Neural progenitor cell (in vitro differentiated cells): ENCODE results near the gene GRIFIN. TPM values are rescaled to one million over a fixed set of nuclear protein-coding genes. Genes with fewer than 3 reads are reported as not detected.

Experiments
- DNase-seq: peaks from one replicate; pipeline ENCODE4 v3.0.0-alpha.2; 2016; ENCODE audit warnings: low spot score
- H2AFZ ChIP-seq: fragments of 200-600 bp; sonication (generic); replicated peaks from 2 replicates; pipeline ENCODE4 v1.6.1; 2016; ENCODE audit warnings: antibody characterized with exemption
- H3F3A ChIP-seq: fragments of 200-600 bp; sonication (generic); 2 replicates; pipeline ENCODE4 v1.6.1; 2016; ENCODE audit warnings: antibody characterized with exemption, low read depth
- H3K27ac ChIP-seq: fragments of 200-600 bp; sonication (generic); 2 replicates; pipeline ENCODE4 v1.5.1; 2016; ENCODE audit warnings: mild to moderate bottlenecking
- H3K27me3 ChIP-seq: fragments of 200-600 bp; sonication (generic); 2 replicates; pipeline ENCODE4 v1.6.1; 2016; ENCODE audit warnings: mild to moderate bottlenecking, moderate library complexity
- H3K36me3 ChIP-seq: fragments of 200-600 bp; sonication (generic); 2 replicates; pipeline ENCODE4 v1.5.1; 2016
- H3K4me1 ChIP-seq: fragments of 200-600 bp; sonication (generic); 2 replicates; pipeline ENCODE4 v1.6.1; 2016; ENCODE audit warnings: mixed run types
- H3K4me2 ChIP-seq: fragments of 200-600 bp; sonication (generic); 2 replicates; pipeline ENCODE4 v1.6.1; 2016
- H3K4me3 ChIP-seq: fragments of 200-600 bp; sonication (generic); 2 replicates; pipeline ENCODE4 v1.5.1; 2016
- H3K79me2 ChIP-seq: fragments of 200-600 bp; sonication (generic); 2 replicates; pipeline ENCODE4 v1.6.1; 2016; ENCODE audit warnings: low read depth
- H3K9ac ChIP-seq: fragments of 200-600 bp; sonication (generic); 2 replicates; pipeline ENCODE4 v1.6.1; 2016
- H3K9me3 ChIP-seq: fragments of 200-600 bp; sonication (generic); 2 replicates; pipeline ENCODE4 v1.5.1; 2016; ENCODE audit warnings: low read depth
- H4K20me1 ChIP-seq: fragments of 200-600 bp; sonication (generic); 2 replicates; pipeline ENCODE4 v1.6.1; 2016; ENCODE audit warnings: low read depth
- H3K27ac Mint-ChIP-seq: 3 replicates; pipeline ENCODE4 v1.8.0; 2021; ENCODE audit warnings: mixed read lengths
- H3K27me3 Mint-ChIP-seq: 2 replicates; pipeline ENCODE4 v1.8.0; 2022; ENCODE audit warnings: low read depth, mild to moderate bottlenecking, inconsistent platforms, moderate library complexity, mixed read lengths; ENCODE audit not compliant: insufficient read depth
- H3K36me3 Mint-ChIP-seq: 3 replicates; pipeline ENCODE4 v1.8.0; 2021; ENCODE audit warnings: mixed read lengths
- H3K4me1 Mint-ChIP-seq: 3 replicates; pipeline ENCODE4 v1.8.0; 2021; ENCODE audit warnings: mixed read lengths
- H3K4me3 Mint-ChIP-seq: 3 replicates; pipeline ENCODE4 v1.8.0; 2021; ENCODE audit warnings: mild to moderate bottlenecking, moderate library complexity, mixed read lengths
- H3K9me3 Mint-ChIP-seq: 3 replicates; pipeline ENCODE4 v1.8.0; 2020; ENCODE audit warnings: mixed read lengths
- CTCF ChIP-seq: fragments of 200-600 bp; sonication (generic); IDR thresholded peaks from 2 replicates; pipeline ENCODE4 v1.5.1; 2017; ENCODE audit warnings: antibody characterized with exemption, mild to moderate bottlenecking
- EZH2 ChIP-seq: fragments of 200-600 bp; sonication (generic); IDR thresholded peaks from 2 replicates; pipeline ENCODE4 v1.6.1; 2017; ENCODE audit warnings: antibody characterized with exemption, mild to moderate bottlenecking, moderate library complexity
- EZH2phosphoT487 ChIP-seq: fragments of 200-600 bp; sonication (generic); IDR thresholded peaks from 2 replicates; pipeline ENCODE4 v1.6.1; 2017; ENCODE audit warnings: antibody characterized with exemption
- total RNA-seq: library from RNA; depleted of rRNA; stranded (reverse); fragments of >200 nt; gene quantifications from 2 replicates; pipeline ENCODE4 v1.2.3, GENCODE V29; 2015; ENCODE audit warnings: low replicate concordance

The GRIFIN gene
- total RNA-seq: not detected in 2 replicates

GRCh38 chr7:2476298-2476697 lies at the start of gene GRIFIN:
TSS of gene GRIFIN (minus strand) at chr7:2476398. CDS start at chr7:2476383, 15 bp downstream.
- no peaks in the 10 kb centered on the region for H3K27me3 ChIP-seq
- no peaks in the 10 kb centered on the region for H3K9me3 ChIP-seq
- H3K9ac ChIP-seq: no peak within 1 kb of the TSS
- H3K4me2 ChIP-seq: peak within 1 kb of the TSS; percentile 56
- no peaks in the 10 kb centered on the region for H3K36me3 ChIP-seq
- H3K4me3 ChIP-seq: no peak within 1 kb of the TSS
- TF ChIP-seq EZH2phosphoT487 (no peak), EZH2 (no peak), CTCF (no peak)
- no peak within 1 kb of the TSS for H3K4me3 Mint-ChIP-seq
- peaks cover 30% of the 10 kb centered on the region for H3K4me1 ChIP-seq
- H3K36me3 Mint-ChIP-seq: no peaks in the 10 kb centered on the region
- H3K27ac ChIP-seq: no peak within 1 kb of the TSS
- no peak within 1 kb of the TSS for H2AFZ ChIP-seq
- H3K9me3 Mint-ChIP-seq: no peaks in the 10 kb centered on the region
- H3K27me3 Mint-ChIP-seq: peaks cover 14% of the 10 kb centered on the region
- DNase-seq: no peak
- H3K27ac Mint-ChIP-seq: no peak within 1 kb of the TSS
- peaks cover 40% of the 10 kb centered on the region for H3K4me1 Mint-ChIP-seq
- H3K79me2 ChIP-seq: no peaks in the 10 kb centered on the region
- H3F3A ChIP-seq: no peaks in the 10 kb centered on the region
- H4K20me1 ChIP-seq: no peaks in the 10 kb centered on the region

DNA sequence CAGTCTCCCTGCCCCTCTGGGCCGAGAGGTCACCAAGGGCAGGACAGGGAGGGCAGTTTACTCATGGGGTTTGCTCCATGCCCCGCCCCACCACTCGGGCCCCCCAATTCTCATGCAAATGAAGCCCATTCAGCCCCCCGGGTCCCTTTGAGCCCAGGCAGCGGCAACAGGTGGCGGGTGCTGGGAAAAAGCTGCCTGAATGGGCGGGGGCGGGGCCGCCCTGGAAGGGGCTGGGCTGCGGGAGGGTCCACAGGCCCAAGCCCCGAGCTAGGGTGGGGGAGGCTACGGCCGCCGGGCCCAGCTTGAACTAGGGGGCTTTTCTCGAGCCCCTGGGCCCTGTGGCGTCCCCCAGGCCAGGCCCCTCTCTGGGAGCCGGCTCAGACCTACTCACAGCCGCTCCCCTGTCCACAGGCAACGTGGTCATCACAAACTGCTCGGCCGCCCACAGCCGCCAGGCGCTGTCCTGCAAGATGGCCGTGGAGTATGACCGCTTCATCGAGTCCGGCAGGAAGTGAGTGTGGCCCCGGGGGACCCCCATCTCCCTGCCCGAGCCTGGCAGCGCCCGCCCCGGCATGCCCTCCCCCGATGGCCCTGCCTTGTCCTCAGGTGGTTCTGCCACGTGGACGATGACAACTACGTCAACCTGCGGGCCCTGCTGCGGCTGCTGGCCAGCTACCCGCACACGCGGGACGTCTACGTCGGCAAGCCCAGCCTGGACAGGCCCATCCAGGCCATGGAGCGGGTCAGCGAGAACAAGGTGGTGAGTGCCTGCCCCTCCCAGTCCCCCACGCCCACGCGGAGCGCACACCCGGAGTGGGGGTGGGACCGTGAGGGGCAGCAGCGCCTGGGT lies 48.8 kb upstream of the GRIFIN start:
- Histone ChIP-seq H3K27ac (peak overlapping the region; percentile 68), H3F3A (peaks cover 77% of the 10 kb centered on the region), H3K9me3 (no peaks in the 10 kb centered on the region), H3K4me3 (peak overlapping the region; percentile 74), H3K9ac (no peak overlapping the region), H3K79me2 (peaks cover 68% of the 10 kb centered on the region), H2AFZ (no peak overlapping the region), H3K27me3 (no peaks in the 10 kb centered on the region), H3K4me1 (peaks cover 44% of the 10 kb centered on the region), H4K20me1 (peaks cover 99% of the 10 kb centered on the region), H3K36me3 (no peaks in the 10 kb centered on the region), H3K4me2 (peak overlapping the region; percentile 90)
- H3K4me1 Mint-ChIP-seq: peaks cover 48% of the 10 kb centered on the region
- H3K36me3 Mint-ChIP-seq: peaks cover 7% of the 10 kb centered on the region
- H3K27me3 Mint-ChIP-seq: peaks cover 13% of the 10 kb centered on the region
- no peak for TF ChIP-seq CTCF
- TF ChIP-seq EZH2phosphoT487: no peak
- no peak for TF ChIP-seq EZH2
- peak; percentile 93 for DNase-seq
- H3K4me3 Mint-ChIP-seq: no peak overlapping the region
- no peak overlapping the region for H3K27ac Mint-ChIP-seq
- H3K9me3 Mint-ChIP-seq: no peaks in the 10 kb centered on the region

GRCh38 chr7:2523941-2524807 lies 48.0 kb upstream of the GRIFIN start:
- H3K9me3 ChIP-seq: no peaks in the 10 kb centered on the region
- peaks cover 68% of the 10 kb centered on the region for H3F3A ChIP-seq
- H3K36me3 Mint-ChIP-seq: peaks cover 7% of the 10 kb centered on the region
- no peaks in the 10 kb centered on the region for H3K36me3 ChIP-seq
- peak overlapping the region; percentile 63 for H3K4me3 Mint-ChIP-seq
- peaks cover 13% of the 10 kb centered on the region for H3K27me3 Mint-ChIP-seq
- H2AFZ ChIP-seq: no peak overlapping the region
- H3K79me2 ChIP-seq: peaks cover 69% of the 10 kb centered on the region
- H3K4me2 ChIP-seq: peak overlapping the region; percentile 90
- peak overlapping the region; percentile 69 for H3K27ac ChIP-seq
- H4K20me1 ChIP-seq: peaks cover 91% of the 10 kb centered on the region
- H3K9ac ChIP-seq: no peak overlapping the region
- H3K9me3 Mint-ChIP-seq: no peaks in the 10 kb centered on the region
- H3K27ac Mint-ChIP-seq: no peak overlapping the region
- no peaks in the 10 kb centered on the region for H3K27me3 ChIP-seq
- TF ChIP-seq EZH2phosphoT487 (no peak), CTCF (no peak), EZH2 (no peak)
- peaks cover 45% of the 10 kb centered on the region for H3K4me1 ChIP-seq
- peak; percentile 98 for DNase-seq
- peaks cover 48% of the 10 kb centered on the region for H3K4me1 Mint-ChIP-seq
- H3K4me3 ChIP-seq: peak overlapping the region; percentile 74
